Measurements from ENCODE around the gene PIM2. TPM values are rescaled to one million over a fixed set of nuclear protein-coding genes. Genes with fewer than 3 reads are reported as not detected.

Gene PIM2
- total and polyA plus RNA-seq, 9 of the 15 experiments (the other 6 are each of a cell fraction or from before 2014, with no cell fraction given), result 67.6 to 191 (median 108) TPM

DNA sequence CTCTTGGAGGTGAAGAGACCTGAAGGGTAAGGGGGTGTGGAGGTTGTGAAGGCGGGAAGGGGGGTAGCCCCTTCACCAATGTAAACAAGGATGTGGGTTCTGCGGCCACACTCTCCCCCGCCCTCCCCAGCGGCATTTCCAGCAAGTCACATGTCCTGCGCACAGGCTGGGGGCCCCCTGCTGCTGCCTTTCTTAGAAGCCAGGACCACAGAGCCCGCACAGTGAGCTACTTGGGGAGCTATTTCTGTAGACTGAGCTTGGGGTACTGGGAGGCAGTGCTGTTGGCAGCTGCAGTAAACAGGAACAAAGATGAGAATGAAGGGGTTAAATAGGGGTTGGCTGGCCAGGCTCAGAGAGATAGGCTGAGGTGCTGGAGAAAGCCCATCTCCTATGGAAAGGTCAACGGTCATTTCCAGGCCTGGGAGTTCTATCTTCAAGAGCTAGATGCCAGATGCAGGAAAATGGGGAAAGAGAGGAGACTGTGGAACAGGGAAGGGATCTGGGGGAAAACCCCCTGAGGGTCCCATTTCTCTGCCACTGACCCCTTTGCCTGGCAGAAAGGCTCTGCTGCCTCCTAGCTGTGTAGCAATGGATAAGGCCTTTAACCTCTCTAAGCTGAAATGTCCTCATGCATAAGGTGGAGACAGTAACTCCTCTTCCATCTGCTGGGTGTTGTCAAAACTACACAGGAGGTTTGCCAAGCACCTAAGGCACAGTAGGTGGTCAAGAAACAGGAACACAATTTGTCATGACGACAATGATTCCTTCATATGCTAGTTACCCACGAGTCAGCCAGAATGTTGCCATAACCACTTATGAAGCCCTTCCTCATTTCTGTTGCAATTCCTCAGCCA lies 18.5 kb upstream of the PIM2 start (continued):
- TF ChIP-seq ZNF695 (CRISPR knock-in tag; IDR thresholded peaks at IDR 0.05) (no peak), ZBTB33 (CRISPR knock-in tag; IDR thresholded peaks at IDR 0.05) (no peak), XRCC5 (IDR thresholded peaks at IDR 0.05; ENCODE audit: low read depth, low read length) (no peak), PBX2 (CRISPR knock-in tag; IDR thresholded peaks at IDR 0.05; ENCODE audit: low read depth) (no peak), PBX2 (tag; conservative IDR thresholded peaks at IDR 0.05; ENCODE audit: low read depth) (no peak), TCF7 (IDR thresholded peaks at IDR 0.05; ENCODE audit: borderline replicate concordance) (no peak), ARID3B (CRISPR knock-in tag; IDR thresholded peaks at IDR 0.05; ENCODE audit: borderline replicate concordance) (no peak), KDM2B (CRISPR knock-in tag; IDR thresholded peaks at IDR 0.05) (no peak), RFX7 (CRISPR knock-in tag; IDR thresholded peaks at IDR 0.05) (no peak), GABPB1 (CRISPR knock-in tag; IDR thresholded peaks at IDR 0.05) (peak; percentile 75), XRCC4 (IDR thresholded peaks at IDR 0.05; ENCODE audit: extremely low read depth, insufficient read depth, insufficient read length) (no peak), KAT7 (CRISPR knock-in tag; IDR thresholded peaks at IDR 0.05; ENCODE audit: borderline replicate concordance) (0 out of 2 replicates have a peak, but pooled peaks have one; percentile 35), EP300 (IDR thresholded peaks at IDR 0.05; ENCODE audit: low read length) (peak; percentile 80), TEAD1 (CRISPR knock-in tag; IDR thresholded peaks at IDR 0.05) (peak in 1 of 2 experiments; percentile 11; a peak in 1 of 4 replicates), SRSF9 (IDR thresholded peaks at IDR 0.05; ENCODE audit: borderline replicate concordance, low read depth, low read length) (no peak), KDM4B (IDR thresholded peaks at IDR 0.05; ENCODE audit: borderline replicate concordance in 2 of 2, low read depth in 1 of 2) (peak in 1 of 2 experiments; percentile 82; a peak in 1 of 4 replicates), PTRF (tag; IDR thresholded peaks at IDR 0.05) (no peak), TGIF2 (CRISPR knock-in tag; IDR thresholded peaks at IDR 0.05) (no peak), ZKSCAN8 (CRISPR knock-in tag; IDR thresholded peaks at IDR 0.05) (no peak; the same call in 1 of the 2 replicates)
- TF ChIP-seq, protein P1, sequence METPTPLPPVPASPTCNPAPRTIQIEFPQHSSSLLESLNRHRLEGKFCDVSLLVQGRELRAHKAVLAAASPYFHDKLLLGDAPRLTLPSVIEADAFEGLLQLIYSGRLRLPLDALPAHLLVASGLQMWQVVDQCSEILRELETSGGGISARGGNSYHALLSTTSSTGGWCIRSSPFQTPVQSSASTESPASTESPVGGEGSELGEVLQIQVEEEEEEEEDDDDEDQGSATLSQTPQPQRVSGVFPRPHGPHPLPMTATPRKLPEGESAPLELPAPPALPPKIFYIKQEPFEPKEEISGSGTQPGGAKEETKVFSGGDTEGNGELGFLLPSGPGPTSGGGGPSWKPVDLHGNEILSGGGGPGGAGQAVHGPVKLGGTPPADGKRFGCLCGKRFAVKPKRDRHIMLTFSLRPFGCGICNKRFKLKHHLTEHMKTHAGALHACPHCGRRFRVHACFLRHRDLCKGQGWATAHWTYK (CRISPR knock-in tag; IDR thresholded peaks at IDR 0.05), result no peak; the same call in 1 of the 2 replicates

Data from K562 (cell line).